H4 (cell line): ENCODE data around the gene ZFP36. TPM values are rescaled to one million over a fixed set of nuclear protein-coding genes. Genes with fewer than 3 reads are reported as not detected.
"Not testable (repeated sequence)": the region's sequence is repeated elsewhere in the genome, so short reads cannot be mapped to it uniquely, and the experiment has no call there.

Experiments used
- DNase-seq: peaks from one replicate; pipeline ENCODE4 v3.0.0-alpha.2; 2015; ENCODE audit warnings: low spot score
- total RNA-seq: library from RNA; depleted of rRNA; stranded (reverse); fragments of >200 nt; shearing (Covaris generic); gene quantifications from 2 replicates; pipeline ENCODE4 v1.2.3, GENCODE V29; 2014; rRNA removed

The ZFP36 gene
- total RNA-seq, 1 experiment from 2014 or later, result 5.7 TPM

DNA sequence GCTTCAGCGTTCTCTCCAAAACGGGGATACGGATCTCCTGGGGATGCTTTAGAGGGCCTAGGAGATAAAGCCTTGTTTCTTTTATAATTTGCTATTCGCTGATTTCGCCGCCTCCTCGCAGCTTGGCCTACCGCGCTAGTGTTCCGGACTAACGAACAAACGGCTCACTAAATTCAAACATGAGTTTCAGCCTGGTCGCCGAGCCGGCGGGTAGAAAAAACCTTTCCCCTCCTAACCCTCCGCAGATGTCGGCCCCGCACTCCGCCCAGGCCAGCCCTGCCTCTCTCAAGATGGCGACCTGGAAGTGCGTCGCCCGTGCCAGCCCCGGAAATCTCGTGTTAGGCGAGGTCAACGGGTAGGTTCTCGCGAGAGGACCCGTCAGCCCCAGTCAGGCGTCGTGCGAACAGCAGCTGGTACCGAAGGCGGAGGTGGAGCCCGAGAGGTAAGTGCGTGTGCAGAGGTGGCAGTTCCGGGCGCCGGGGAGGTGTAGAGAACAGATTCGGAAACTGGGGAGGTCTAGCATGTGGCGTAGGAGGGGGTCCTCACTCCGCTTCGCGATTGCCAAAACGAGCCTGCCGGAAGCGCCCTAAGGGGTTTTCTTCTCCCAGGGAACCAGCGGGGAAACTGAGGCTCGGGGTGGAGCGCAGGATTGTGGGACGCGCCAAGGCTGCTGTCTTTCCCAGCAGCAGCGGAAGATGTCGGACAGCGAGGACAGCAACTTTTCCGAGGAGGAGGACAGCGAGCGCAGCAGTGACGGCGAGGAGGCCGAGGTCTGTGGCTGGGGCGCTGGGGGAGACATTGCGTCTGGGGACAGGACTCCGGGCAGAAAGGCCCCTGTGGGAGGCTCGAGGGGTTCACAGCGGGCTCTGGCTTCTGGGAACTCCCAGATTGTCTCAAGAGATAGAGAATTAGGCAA is 38.8 kb downstream of the ZFP36 start, which contains the start of gene SUPT5H:
TSS of gene SUPT5H (plus strand) at position 387 of the 916 bp plus-strand sequence. CDS start at position 696, 309 bp downstream.
- peak; percentile 99 for DNase-seq

DNA sequence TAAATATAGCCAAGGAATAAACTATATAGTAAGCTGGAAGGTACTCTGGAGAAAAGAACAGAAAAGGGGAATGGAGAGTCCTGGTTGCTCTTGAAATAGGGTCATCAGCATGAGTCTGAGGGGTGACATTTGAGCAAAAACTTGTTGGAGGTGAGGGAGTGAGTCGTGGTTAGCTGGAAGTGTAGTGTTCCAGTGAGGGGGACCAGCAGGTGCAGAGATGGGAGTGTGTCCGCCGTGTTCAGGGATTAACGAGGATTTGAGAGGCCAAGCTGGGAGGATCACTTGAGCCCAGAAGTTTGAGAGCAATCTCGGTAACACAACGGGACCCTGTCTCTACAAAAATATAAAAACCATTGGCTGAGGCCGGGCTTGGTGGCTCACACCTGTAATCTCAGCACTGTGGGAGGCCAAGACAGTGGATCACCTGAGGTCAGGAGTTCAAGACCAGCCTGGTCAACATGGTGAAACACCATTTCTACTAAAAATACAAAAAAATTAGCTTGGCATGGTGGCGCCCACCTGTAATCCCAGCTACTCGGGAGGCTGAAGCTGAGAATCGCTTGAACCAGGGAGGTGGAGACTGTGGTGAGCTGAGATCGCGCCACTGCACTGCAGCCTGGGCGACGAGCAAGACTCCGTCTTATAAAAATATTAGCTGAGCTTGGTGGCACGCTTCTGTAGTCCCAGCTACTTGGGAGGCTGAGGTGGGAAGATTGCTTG is 39.9 kb downstream of the ZFP36 start:
- DNase-seq, result no peak

DNA sequence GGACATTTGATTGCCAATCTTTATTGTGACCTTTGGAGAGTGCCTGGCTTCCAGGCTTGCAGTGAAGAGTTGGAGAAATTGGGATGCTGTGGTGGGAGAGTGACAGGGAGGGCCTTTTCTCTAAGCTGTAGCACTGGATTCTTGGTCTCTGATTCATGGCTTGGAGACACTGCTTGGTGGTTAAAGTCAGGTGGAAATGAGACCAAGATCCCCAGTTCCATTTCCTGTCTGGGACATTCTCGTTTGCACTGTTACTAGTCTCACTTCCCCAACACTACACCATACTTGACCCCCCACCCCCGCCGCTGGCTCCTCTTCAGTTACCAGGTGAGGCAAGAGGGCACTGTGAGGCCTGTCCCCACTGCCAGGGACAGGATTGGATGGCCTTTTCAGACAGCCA is 41.6 kb downstream of the ZFP36 start:
- no peak for DNase-seq

- no peak for DNase-seq
Observed at GRCh38 chr19:39449116-39449797, 42.6 kb downstream of the ZFP36 start.

DNA sequence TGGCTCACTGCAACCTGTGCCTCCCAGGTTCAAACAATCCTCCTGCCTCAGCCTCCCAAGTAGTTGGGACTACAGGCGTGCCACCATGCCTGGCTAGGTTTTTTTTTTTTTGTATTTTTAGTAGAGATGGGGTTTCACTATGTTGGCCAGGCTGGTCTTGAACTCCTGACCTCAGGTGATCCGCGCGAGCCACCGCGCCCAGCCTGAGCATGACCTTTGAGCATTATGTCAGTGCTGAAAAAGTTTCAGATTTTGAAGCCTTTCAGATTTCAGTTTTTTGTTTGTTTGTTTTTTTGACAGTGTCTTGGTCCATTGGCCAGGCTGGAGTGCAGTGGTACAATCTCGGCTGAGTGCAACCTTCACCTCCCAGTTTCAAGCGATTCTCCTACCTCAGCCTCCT is 44.6 kb downstream of the ZFP36 start:
- not testable (repeated sequence) for DNase-seq

Other genes starting within 250 kb of the ZFP36 start
- gene NCCRP1, start 209.9 kb upstream of the ZFP36 start, total RNA-seq, result not detected in 2 replicates
- gene SYCN, start 202.6 kb upstream of the ZFP36 start, total RNA-seq, result not detected in 2 replicates
- not detected in 2 replicates for gene IFNL3, start 161.8 kb upstream of the ZFP36 start, total RNA-seq
- gene IFNL4, start 158.0 kb upstream of the ZFP36 start, total RNA-seq, result not detected in 2 replicates
- not detected in 2 replicates for gene IFNL2, start 138.5 kb upstream of the ZFP36 start, total RNA-seq
- not detected in 2 replicates for gene IFNL1, start 110.4 kb upstream of the ZFP36 start, total RNA-seq
- 0.68 and 0.72 TPM in 2 replicates for gene LRFN1, start 86.0 kb upstream of the ZFP36 start, total RNA-seq
- 13.3 and 14.1 TPM in 2 replicates for gene GMFG, start 70.8 kb upstream of the ZFP36 start, total RNA-seq
- 33.9 and 35.3 TPM in 2 replicates for gene SAMD4B, start 64.4 kb upstream of the ZFP36 start, total RNA-seq
- 40.8 and 62.0 TPM in 2 replicates for gene PAF1, start 15.7 kb upstream of the ZFP36 start, total RNA-seq
- gene MED29, start 15.5 kb upstream of the ZFP36 start, total RNA-seq, result 26.7 and 58.5 TPM in 2 replicates
- 5.3 and 7.1 TPM in 2 replicates for gene PLEKHG2, start 5.8 kb downstream of the ZFP36 start, total RNA-seq
- gene RPS16, start 29.1 kb downstream of the ZFP36 start, total RNA-seq, result 8.0 and 83.0 TPM in 2 replicates
- 70.1 and 75.0 TPM in 2 replicates for gene SUPT5H, start 38.7 kb downstream of the ZFP36 start, total RNA-seq
- gene TIMM50, start 74.0 kb downstream of the ZFP36 start, total RNA-seq, result 91.9 and 122 TPM in 2 replicates
- 2.0 and 2.2 TPM in 2 replicates for gene DLL3, start 92.1 kb downstream of the ZFP36 start, total RNA-seq
- not detected in 2 replicates for gene SELENOV, start 108.3 kb downstream of the ZFP36 start, total RNA-seq
- 3.2 and 3.3 TPM in 2 replicates for gene EID2B, start 126.0 kb downstream of the ZFP36 start, total RNA-seq
- 10.8 and 11.5 TPM in 2 replicates for gene EID2, start 133.3 kb downstream of the ZFP36 start, total RNA-seq
- gene LGALS13, start 195.7 kb downstream of the ZFP36 start, total RNA-seq, result not detected in 2 replicates
- gene LGALS16, start 249.1 kb downstream of the ZFP36 start, total RNA-seq, result not detected in 2 replicates